Lower leg skin (tissue), 4 donors: ENCODE measurements around the gene SOX3. TPM values are rescaled to one million over a fixed set of nuclear protein-coding genes. Genes with fewer than 3 reads are reported as not detected.

Experiments
- DNase-seq, 2 donors: peaks; one replicate each; pipeline ENCODE4 v3.0.0-alpha.2; 2019; ENCODE audit warnings: low spot score in 2 of 2
- H3K4me3 ChIP-seq: fragments of 200-600 bp; sonication (generic); 2 replicates; pipeline ENCODE4 v1.5.1; 2017; ENCODE audit warnings: mild to moderate bottlenecking, low read depth; ENCODE audit not compliant: poor library complexity, severe bottlenecking
- CTCF ChIP-seq, 3 donors: fragments of 450-650 bp; IDR thresholded peaks; one replicate each; pipeline ENCODE4 v1.5.1; 2016; ENCODE audit warnings: antibody characterized with exemption in 3 of 3, mild to moderate bottlenecking in 3 of 3, moderate library complexity in 2 of 3
- POLR2A ChIP-seq, 2 donors: fragments of 450-650 bp; IDR thresholded peaks; one replicate each; pipeline ENCODE4 v1.6.1; 2016 to 2017; ENCODE audit warnings: antibody characterized with exemption in 2 of 2, mild to moderate bottlenecking in 1 of 2, moderate library complexity in 1 of 2
- WGBS, 2 donors: methylation state at CpG; one replicate each; pipeline ENCODE4 v1.1.5; 2018; 5-methylcytosine and 5-hydroxymethylcytosine counted together
- intact Hi-C: fragments of 100-400 bp; cut with DNase I; formaldehyde crosslinking; loops from one replicate; pipeline ENCODE4 v1.15.0; 2023; ENCODE audit warnings: low total_unique reads
- total RNA-seq, 4 donors: library from RNA; depleted of rRNA; stranded (reverse); fragments of >200 nt; gene quantifications; one replicate each; pipeline ENCODE4 v1.1.0, GENCODE V29; 2016

The SOX3 gene
- total RNA-seq, 4 donors from 2014 or later = not detected

- TF ChIP-seq CTCF (IDR thresholded peaks at IDR 0.05) = no peak
- no peak for TF ChIP-seq POLR2A (IDR thresholded peaks at IDR 0.05)
- H3K4me3 ChIP-seq = no peak overlapping the region
- WGBS, 2 donors = 41 to 45% methylated on average over 5 of the region's 5 CpGs
- intact Hi-C loops = no loop called here
- DNase-seq = no peak
Measured at GRCh38 chrX:140521393-140521792, 16.5 kb upstream of the SOX3 start.

- no peak overlapping the region for H3K4me3 ChIP-seq
- DNase-seq = no peak
- WGBS, 2 donors = 83 to 92% methylated on average over 1 of the region's 1 CpG
- TF ChIP-seq CTCF (IDR thresholded peaks at IDR 0.05) = no peak
- TF ChIP-seq POLR2A (IDR thresholded peaks at IDR 0.05) = no peak
- intact Hi-C loops = no loop called here
Measured at GRCh38 chrX:140514554-140514953, 9.7 kb upstream of the SOX3 start.

GRCh38 chrX:140510895-140511295 is 6.0 kb upstream of the SOX3 start:
- 7 to 45% methylated on average over 36 of the region's 42 CpGs for WGBS, 2 donors
- H3K4me3 ChIP-seq = no peak overlapping the region
- DNase-seq = no peak
- intact Hi-C loops = no loop called here
- TF ChIP-seq CTCF (IDR thresholded peaks at IDR 0.05) = no peak
- no peak for TF ChIP-seq POLR2A (IDR thresholded peaks at IDR 0.05)

- intact Hi-C loops = no loop called here
- H3K4me3 ChIP-seq = no peak overlapping the region
- no peak for DNase-seq
- 8 to 38% methylated on average over 12 of the region's 12 CpGs for WGBS, 2 donors
- TF ChIP-seq CTCF (IDR thresholded peaks at IDR 0.05) = no peak
- TF ChIP-seq POLR2A (IDR thresholded peaks at IDR 0.05) = no peak
Measured at GRCh38 chrX:140510306-140510676, 5.4 kb upstream of the SOX3 start.

- intact Hi-C loops = no loop called here
- DNase-seq = no peak
- TF ChIP-seq CTCF (IDR thresholded peaks at IDR 0.05) (no peak), POLR2A (IDR thresholded peaks at IDR 0.05) (no peak)
- 10 to 31% methylated on average over 29 to 30 of the region's 30 CpGs for WGBS, 2 donors
- no peak overlapping the region for H3K4me3 ChIP-seq
Measured at GRCh38 chrX:140509468-140510305, 4.8 kb upstream of the SOX3 start.

- H3K4me3 ChIP-seq = no peak overlapping the region
- TF ChIP-seq POLR2A (IDR thresholded peaks at IDR 0.05) (no peak), CTCF (IDR thresholded peaks at IDR 0.05) (no peak)
- WGBS, 2 donors = 5 to 47% methylated on average over 11 to 16 of the region's 16 CpGs
- DNase-seq = no peak
- intact Hi-C loops = no loop called here
Measured at GRCh38 chrX:140508958-140509357, 4.1 kb upstream of the SOX3 start.
